T-helper 2 cell treated with Interferon-gamma antibody and Interleukin-4, amounts not matched to agents 5 μg/mL and 100 μg/mL, for 36 hours (primary cell): ENCODE results near the gene P2RY13.

ENCODE experiments used
- DNase-seq: peaks from one replicate; pipeline ENCODE4 v3.0.0; 2021; ENCODE audit warnings: low spot score
- H3K27ac Mint-ChIP-seq: one replicate; pipeline ENCODE4 v1.8.0; 2021; ENCODE audit warnings: mild to moderate bottlenecking, mixed read lengths
- H3K27me3 Mint-ChIP-seq: one replicate; pipeline ENCODE4 v1.8.0; 2021; ENCODE audit warnings: low read depth, mixed read lengths
- H3K36me3 Mint-ChIP-seq: one replicate; pipeline ENCODE4 v1.8.0; 2021; ENCODE audit warnings: low read depth, mixed read lengths
- H3K4me1 Mint-ChIP-seq: one replicate; pipeline ENCODE4 v1.8.0; 2021; ENCODE audit warnings: low read depth, mixed read lengths
- H3K4me3 Mint-ChIP-seq: one replicate; pipeline ENCODE4 v1.8.0; 2022; ENCODE audit warnings: mild to moderate bottlenecking, moderate library complexity, mixed read lengths
- H3K9me3 Mint-ChIP-seq: one replicate; pipeline ENCODE4 v1.8.0; 2021; ENCODE audit warnings: mixed read lengths

The P2RY13 gene

DNA sequence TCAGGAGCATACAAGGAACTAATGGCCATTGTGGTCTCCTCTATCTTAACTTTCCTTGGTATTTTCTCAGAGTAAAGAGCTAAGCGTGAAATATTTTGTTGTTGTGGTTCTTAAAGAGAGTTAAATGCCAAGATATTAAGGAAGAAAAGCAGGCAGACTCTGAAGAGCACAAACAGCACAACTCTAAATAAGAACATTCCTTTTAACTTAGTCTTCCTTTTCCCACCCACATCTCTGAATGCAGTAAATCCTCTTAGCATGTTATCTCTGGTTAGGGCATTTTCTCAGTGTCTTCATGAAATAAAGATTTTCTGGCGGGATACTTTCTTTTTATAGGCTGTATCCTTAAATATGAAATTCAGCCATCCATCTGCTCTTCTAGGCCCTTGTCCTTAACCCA lies 14.2 kb downstream of the P2RY13 start:
- H3K27me3 Mint-ChIP-seq = no peaks in the 10 kb centered on the region
- H3K27ac Mint-ChIP-seq = no peak overlapping the region
- H3K36me3 Mint-ChIP-seq = no peaks in the 10 kb centered on the region
- no peak for DNase-seq
- H3K9me3 Mint-ChIP-seq = no peaks in the 10 kb centered on the region
- peaks cover 28% of the 10 kb centered on the region for H3K4me1 Mint-ChIP-seq
- no peak overlapping the region for H3K4me3 Mint-ChIP-seq

DNA sequence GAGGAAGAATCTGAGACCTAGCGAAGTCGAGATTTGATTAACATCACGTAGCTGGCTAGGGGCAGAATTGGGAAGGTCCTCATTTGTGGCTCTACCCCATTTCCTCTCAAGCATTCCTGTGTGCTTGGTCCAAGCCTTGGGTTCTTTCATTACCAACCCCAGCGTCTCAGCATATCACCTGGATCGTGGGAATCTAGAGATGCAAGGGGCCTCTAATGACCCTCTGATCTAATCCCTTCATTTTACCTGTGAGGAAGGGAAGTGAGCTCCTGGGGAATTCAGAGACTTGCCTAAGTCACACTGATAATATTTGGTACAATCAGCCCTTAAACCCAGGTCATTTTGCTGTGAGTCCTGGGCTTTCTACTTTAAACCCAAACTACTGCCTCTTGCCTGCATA lies 14.8 kb downstream of the P2RY13 start:
- Mint-ChIP-seq H3K27me3 (no peaks in the 10 kb centered on the region), H3K27ac (no peak overlapping the region), H3K4me1 (peaks cover 22% of the 10 kb centered on the region), H3K36me3 (no peaks in the 10 kb centered on the region), H3K9me3 (no peaks in the 10 kb centered on the region), H3K4me3 (no peak overlapping the region)
- no peak for DNase-seq

DNA sequence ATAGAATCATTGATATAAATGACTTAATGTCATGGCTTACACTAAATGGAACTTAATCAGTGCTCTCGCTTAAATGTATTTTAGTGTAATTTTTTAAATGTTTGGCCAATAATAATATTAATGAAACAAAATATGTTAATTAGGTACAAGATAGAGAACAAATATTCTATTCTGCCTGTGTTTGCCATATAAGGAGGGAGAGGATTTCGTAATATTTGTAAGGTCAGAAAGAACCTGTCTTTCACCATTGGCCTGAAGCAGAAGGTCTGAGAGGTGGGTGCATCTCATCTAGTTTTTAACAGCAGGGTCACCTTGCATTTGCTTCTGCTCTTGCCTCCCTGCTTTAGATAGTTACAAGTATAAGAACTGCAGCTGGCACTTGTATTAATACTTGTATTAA lies 15.2 kb downstream of the P2RY13 start:
- Mint-ChIP-seq H3K9me3 (no peaks in the 10 kb centered on the region), H3K4me3 (no peak overlapping the region), H3K27ac (no peak overlapping the region), H3K27me3 (no peaks in the 10 kb centered on the region), H3K4me1 (peaks cover 24% of the 10 kb centered on the region), H3K36me3 (no peaks in the 10 kb centered on the region)
- no peak for DNase-seq

- H3K36me3 Mint-ChIP-seq = no peaks in the 10 kb centered on the region
- DNase-seq = no peak
- peaks cover 28% of the 10 kb centered on the region for H3K4me1 Mint-ChIP-seq
- no peaks in the 10 kb centered on the region for H3K27me3 Mint-ChIP-seq
- no peak overlapping the region for H3K27ac Mint-ChIP-seq
- no peak overlapping the region for H3K4me3 Mint-ChIP-seq
- H3K9me3 Mint-ChIP-seq = no peaks in the 10 kb centered on the region
Measured at GRCh38 chr3:151312972-151313371, 16.4 kb downstream of the P2RY13 start.

GRCh38 chr3:151309566-151309965 lies 19.8 kb downstream of the P2RY13 start:
- peaks cover 40% of the 10 kb centered on the region for H3K4me1 Mint-ChIP-seq
- H3K4me3 Mint-ChIP-seq = no peak overlapping the region
- H3K9me3 Mint-ChIP-seq = no peaks in the 10 kb centered on the region
- no peak for DNase-seq
- no peak overlapping the region for H3K27ac Mint-ChIP-seq
- H3K27me3 Mint-ChIP-seq = no peaks in the 10 kb centered on the region
- H3K36me3 Mint-ChIP-seq = no peaks in the 10 kb centered on the region

DNA sequence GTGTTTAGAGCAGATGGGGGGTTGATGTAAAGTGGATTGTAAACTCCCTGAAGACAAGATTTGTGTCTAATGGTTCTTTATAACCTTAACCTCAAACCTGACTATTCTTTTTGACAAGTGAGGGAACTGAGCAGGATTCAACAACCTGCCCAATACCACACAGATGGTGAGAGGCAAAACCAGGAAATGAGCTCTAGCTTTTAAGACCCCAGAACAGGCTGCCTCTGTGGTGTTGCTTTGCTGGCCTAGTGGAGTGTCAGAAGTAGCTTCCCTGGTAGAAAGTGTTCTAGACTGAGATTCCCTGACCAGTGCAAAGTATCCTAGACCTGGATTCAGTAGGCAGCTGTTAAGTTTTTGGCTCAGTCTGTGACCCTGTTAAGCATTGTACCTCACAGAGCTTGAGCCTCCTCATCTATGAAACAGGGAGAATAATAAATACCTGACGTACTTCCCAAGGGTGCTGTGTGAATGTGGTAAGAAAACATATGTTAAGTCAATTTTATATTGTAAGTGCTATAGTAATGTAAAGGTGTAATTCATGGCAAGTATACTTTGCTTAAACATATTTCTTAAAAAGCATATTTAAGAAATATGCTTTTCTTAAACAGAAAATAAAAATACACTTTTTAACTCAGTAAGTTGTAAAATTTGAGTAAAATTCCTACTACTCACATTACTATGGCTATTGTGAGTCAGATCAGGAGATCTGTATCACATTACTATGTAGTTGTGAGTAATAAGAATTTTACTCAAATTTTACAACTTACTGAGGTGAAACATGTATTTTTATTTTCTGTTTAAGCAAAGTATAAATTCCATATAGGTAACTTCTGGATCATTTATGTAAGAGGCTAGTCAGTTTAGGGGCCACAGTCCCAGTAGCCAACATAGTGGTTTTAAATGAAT lies 21.5 kb downstream of the P2RY13 start:
- H3K27ac Mint-ChIP-seq = no peak overlapping the region
- H3K4me1 Mint-ChIP-seq = peaks cover 48% of the 10 kb centered on the region
- H3K9me3 Mint-ChIP-seq = no peaks in the 10 kb centered on the region
- H3K27me3 Mint-ChIP-seq = no peaks in the 10 kb centered on the region
- H3K36me3 Mint-ChIP-seq = no peaks in the 10 kb centered on the region
- H3K4me3 Mint-ChIP-seq = no peak overlapping the region
- no peak for DNase-seq

DNA sequence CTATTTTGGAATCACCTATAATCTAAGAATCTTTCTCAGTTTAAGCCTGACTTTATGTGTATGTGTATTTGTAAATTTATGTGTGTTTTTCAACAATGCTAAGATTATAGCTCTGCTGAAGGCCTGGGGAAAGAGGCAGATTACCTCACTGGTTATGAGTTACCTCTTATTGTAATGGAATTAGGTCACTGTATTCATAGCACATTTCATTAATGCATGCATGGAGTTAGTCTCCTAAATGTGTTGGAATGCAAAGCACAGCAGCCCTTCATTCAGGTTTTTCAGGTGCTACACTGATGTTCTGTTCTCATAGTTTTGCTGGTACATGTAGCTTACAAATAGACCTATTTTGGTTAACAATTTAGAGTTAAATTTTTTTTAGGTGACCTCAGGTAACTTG lies 22.2 kb downstream of the P2RY13 start:
- no peaks in the 10 kb centered on the region for H3K27me3 Mint-ChIP-seq
- DNase-seq = no peak
- H3K9me3 Mint-ChIP-seq = no peaks in the 10 kb centered on the region
- no peak overlapping the region for H3K4me3 Mint-ChIP-seq
- no peak overlapping the region for H3K27ac Mint-ChIP-seq
- H3K4me1 Mint-ChIP-seq = peaks cover 50% of the 10 kb centered on the region
- H3K36me3 Mint-ChIP-seq = no peaks in the 10 kb centered on the region

GRCh38 chr3:151306168-151306810 lies 23.1 kb downstream of the P2RY13 start:
- Mint-ChIP-seq H3K9me3 (no peaks in the 10 kb centered on the region), H3K27me3 (no peaks in the 10 kb centered on the region), H3K36me3 (no peaks in the 10 kb centered on the region), H3K4me1 (peaks cover 58% of the 10 kb centered on the region), H3K4me3 (peak overlapping the region; percentile 32), H3K27ac (no peak overlapping the region)
- DNase-seq = no peak

DNA sequence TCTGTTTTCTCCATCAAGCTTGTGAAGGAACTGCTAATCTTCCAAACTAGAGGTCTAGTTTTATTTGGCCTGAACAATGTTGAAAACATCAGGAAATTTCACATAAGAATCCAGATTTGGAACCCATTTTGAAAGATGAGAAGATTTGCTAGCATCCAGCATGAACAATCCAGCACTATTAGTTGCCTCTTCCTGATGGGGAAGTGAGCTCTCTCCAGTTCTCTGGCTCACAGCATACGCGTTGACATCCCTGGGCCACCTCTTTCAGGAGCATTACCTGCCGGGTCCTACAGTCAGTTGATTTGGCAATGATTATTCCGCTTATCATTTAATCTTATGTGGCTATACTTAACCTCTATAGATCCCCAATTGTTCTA lies 23.6 kb downstream of the P2RY13 start:
- Mint-ChIP-seq H3K27ac (peak overlapping the region; percentile 52), H3K9me3 (no peaks in the 10 kb centered on the region), H3K36me3 (no peaks in the 10 kb centered on the region), H3K27me3 (no peaks in the 10 kb centered on the region), H3K4me3 (peak overlapping the region; percentile 47), H3K4me1 (peaks cover 62% of the 10 kb centered on the region)
- no peak for DNase-seq

DNA sequence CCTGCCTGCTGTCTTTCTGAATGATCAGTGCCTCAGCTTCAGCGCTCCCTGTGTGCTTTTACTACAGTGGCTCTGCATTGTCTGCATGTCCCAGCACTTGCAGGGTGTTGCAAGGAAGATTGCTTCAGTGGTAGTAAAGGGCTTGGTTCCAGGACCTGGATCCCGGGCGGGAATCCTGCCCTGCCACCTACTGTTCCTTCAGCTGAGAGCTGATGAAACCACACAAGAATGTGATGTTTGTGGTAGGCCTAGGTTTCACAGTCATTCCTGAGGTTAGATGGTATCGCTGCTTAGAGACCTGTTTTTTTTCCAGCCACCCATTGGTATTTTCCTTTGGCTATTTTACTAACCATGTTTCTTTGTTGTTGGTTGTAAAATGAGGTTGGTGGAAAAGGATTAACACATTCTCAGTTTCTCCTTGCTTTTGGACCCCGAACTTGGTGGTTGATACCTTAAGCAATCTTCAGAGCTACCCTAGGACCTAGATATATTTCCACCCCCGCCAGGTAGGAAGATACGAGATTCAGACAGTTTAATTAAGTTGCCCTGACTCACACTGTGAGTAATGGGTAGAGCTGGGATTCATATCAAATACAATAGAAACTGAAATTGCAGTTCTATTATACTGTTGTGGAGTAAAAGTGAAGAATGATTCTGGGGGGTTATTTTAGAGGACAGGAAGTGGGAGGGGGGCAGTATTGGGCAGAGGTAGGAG lies 24.1 kb downstream of the P2RY13 start:
- peak; percentile 65 for DNase-seq
- H3K9me3 Mint-ChIP-seq = no peaks in the 10 kb centered on the region
- no peaks in the 10 kb centered on the region for H3K27me3 Mint-ChIP-seq
- peak overlapping the region; percentile 47 for H3K4me3 Mint-ChIP-seq
- H3K27ac Mint-ChIP-seq = peak overlapping the region; percentile 52
- peaks cover 65% of the 10 kb centered on the region for H3K4me1 Mint-ChIP-seq
- H3K36me3 Mint-ChIP-seq = no peaks in the 10 kb centered on the region

DNA sequence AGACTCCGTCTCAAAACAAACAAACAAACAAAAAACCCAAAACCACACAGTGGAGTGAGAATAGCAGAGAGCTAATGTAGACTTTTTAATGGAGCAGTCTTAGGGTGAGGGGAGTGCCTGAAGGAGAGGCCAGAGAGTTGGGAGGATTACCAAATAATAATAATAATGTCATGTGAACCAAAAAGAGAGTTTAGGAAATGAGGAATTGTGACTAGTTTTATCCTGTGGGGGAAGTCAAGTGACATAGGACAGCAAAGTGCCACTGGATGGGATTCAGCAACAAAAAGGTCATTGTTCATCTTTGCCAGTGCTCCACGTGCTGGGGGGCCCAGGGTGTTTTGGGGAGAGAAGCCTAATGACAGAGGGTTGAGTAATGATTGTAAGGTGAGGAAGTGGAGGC lies 25.6 kb downstream of the P2RY13 start:
- H3K27ac Mint-ChIP-seq = peak overlapping the region; percentile 3
- no peak overlapping the region for H3K4me3 Mint-ChIP-seq
- DNase-seq = no peak
- peaks cover 60% of the 10 kb centered on the region for H3K4me1 Mint-ChIP-seq
- no peaks in the 10 kb centered on the region for H3K36me3 Mint-ChIP-seq
- H3K27me3 Mint-ChIP-seq = no peaks in the 10 kb centered on the region
- no peaks in the 10 kb centered on the region for H3K9me3 Mint-ChIP-seq

DNA sequence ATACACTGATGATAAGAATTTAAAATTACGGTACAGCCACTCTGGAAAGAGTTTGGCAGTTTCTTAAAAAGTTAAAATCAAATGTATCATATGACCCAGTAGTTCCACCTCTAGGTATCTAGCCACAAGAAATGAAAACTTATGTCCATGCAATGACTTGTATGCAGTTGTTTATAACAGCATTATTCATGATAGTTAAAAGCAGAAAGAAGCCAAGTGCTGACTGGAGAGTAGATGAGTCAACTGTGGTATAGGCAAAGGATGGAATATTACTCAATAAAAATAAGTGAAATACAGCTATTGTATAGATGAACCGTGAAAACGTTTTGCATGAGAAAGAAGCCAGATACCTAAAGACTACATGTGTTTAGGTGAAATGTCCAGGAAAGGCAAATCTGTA lies 27.6 kb downstream of the P2RY13 start:
- Mint-ChIP-seq H3K9me3 (no peaks in the 10 kb centered on the region), H3K27ac (no peak overlapping the region), H3K4me1 (peaks cover 46% of the 10 kb centered on the region), H3K4me3 (no peak overlapping the region), H3K27me3 (no peaks in the 10 kb centered on the region), H3K36me3 (no peaks in the 10 kb centered on the region)
- no peak for DNase-seq

- Mint-ChIP-seq H3K36me3 (no peaks in the 10 kb centered on the region), H3K9me3 (no peaks in the 10 kb centered on the region), H3K4me1 (peaks cover 35% of the 10 kb centered on the region), H3K27ac (no peak overlapping the region), H3K27me3 (no peaks in the 10 kb centered on the region), H3K4me3 (no peak overlapping the region)
- no peak for DNase-seq
Measured at GRCh38 chr3:151300539-151300938, 28.8 kb downstream of the P2RY13 start.

- DNase-seq = no peak
- no peaks in the 10 kb centered on the region for H3K9me3 Mint-ChIP-seq
- no peak overlapping the region for H3K27ac Mint-ChIP-seq
- peaks cover 25% of the 10 kb centered on the region for H3K4me1 Mint-ChIP-seq
- H3K27me3 Mint-ChIP-seq = no peaks in the 10 kb centered on the region
- no peak overlapping the region for H3K4me3 Mint-ChIP-seq
- H3K36me3 Mint-ChIP-seq = no peaks in the 10 kb centered on the region
Measured at GRCh38 chr3:151299006-151299405, 30.3 kb downstream of the P2RY13 start.
